ENCODE results near the gene AXIN2. TPM values are rescaled to one million over a fixed set of nuclear protein-coding genes. Genes with fewer than 3 reads are reported as not detected.

AXIN2 gene
- total RNA-seq, 1 experiment from 2014 or later, result 2.4 TPM

GRCh38 chr17:65598746-65599145 is 37.3 kb upstream of the AXIN2 start:
- Histone ChIP-seq H3K4me3 (ENCODE audit: low read depth in 2 of 2, low read length in 2 of 2) (no peak overlapping the region), H3K27me3 (ENCODE audit: control insufficient read depth, insufficient read depth, low read length) (no peaks in the 10 kb centered on the region), H3K9me3 (ENCODE audit: control insufficient read depth, insufficient read depth, low read depth, low read length) (no peaks in the 10 kb centered on the region), H3K27ac (ENCODE audit: low read length) (no peak overlapping the region), H3K4me1 (ENCODE audit: control insufficient read depth, insufficient read depth, low read length) (no peaks in the 10 kb centered on the region), H3K36me3 (ENCODE audit: control insufficient read depth, insufficient read depth, low read length) (no peaks in the 10 kb centered on the region)
- intact Hi-C loops (cut with micrococcal nuclease; ENCODE audit: unreplicated experiment), result no loop called here
- TF ChIP-seq SIN3A (IDR thresholded peaks at IDR 0.05; ENCODE audit: borderline replicate concordance, insufficient read depth, low read depth, low read length) (no peak), POLR2AphosphoS5 (IDR thresholded peaks at IDR 0.05; ENCODE audit: low read depth, low read length) (no peak), REST (IDR thresholded peaks at IDR 0.05; ENCODE audit: insufficient read depth in 1 of 2, low read depth in 2 of 2, low read length in 1 of 2) (no peak), TCF7L2 (IDR thresholded peaks at IDR 0.05; ENCODE audit: low read depth, low read length) (no peak)
- TF ChIP-seq, protein P1, sequence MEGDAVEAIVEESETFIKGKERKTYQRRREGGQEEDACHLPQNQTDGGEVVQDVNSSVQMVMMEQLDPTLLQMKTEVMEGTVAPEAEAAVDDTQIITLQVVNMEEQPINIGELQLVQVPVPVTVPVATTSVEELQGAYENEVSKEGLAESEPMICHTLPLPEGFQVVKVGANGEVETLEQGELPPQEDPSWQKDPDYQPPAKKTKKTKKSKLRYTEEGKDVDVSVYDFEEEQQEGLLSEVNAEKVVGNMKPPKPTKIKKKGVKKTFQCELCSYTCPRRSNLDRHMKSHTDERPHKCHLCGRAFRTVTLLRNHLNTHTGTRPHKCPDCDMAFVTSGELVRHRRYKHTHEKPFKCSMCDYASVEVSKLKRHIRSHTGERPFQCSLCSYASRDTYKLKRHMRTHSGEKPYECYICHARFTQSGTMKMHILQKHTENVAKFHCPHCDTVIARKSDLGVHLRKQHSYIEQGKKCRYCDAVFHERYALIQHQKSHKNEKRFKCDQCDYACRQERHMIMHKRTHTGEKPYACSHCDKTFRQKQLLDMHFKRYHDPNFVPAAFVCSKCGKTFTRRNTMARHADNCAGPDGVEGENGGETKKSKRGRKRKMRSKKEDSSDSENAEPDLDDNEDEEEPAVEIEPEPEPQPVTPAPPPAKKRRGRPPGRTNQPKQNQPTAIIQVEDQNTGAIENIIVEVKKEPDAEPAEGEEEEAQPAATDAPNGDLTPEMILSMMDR (IDR thresholded peaks at IDR 0.05), result no peak
- DNase-seq (ENCODE audit: low read depth, low spot score) (no peak), ATAC-seq (no peak)
- POLR2A ChIA-PET, result no interaction called here
- BruUV-seq (replicated peaks), result no TSS peak
- CTCF ChIA-PET, result no interaction called here
- in situ Hi-C loops (cut with HindIII; ENCODE audit: low pct_unique_long_range_greater_than_20kb, low sequenced_read_pairs), result no loop called here

GRCh38 chr17:65595071-65595656 is 33.7 kb upstream of the AXIN2 start:
- ChIA-PET POLR2A (no interaction called here), CTCF (no interaction called here)
- BruUV-seq (replicated peaks), result no TSS peak

More at GRCh38 chr17:65595071-65595656, 33.7 kb upstream of the AXIN2 start:
- no peaks in the 10 kb centered on the region for H3K4me1 ChIP-seq (ENCODE audit: control insufficient read depth, insufficient read depth, low read length)
- DNase-seq (ENCODE audit: low read depth, low spot score), result no peak
- in situ Hi-C loops (cut with HindIII; ENCODE audit: low pct_unique_long_range_greater_than_20kb, low sequenced_read_pairs), result no loop called here
- H3K27ac ChIP-seq (ENCODE audit: low read length), result no peak overlapping the region
- no peaks in the 10 kb centered on the region for H3K27me3 ChIP-seq (ENCODE audit: control insufficient read depth, insufficient read depth, low read length)
- H3K4me3 ChIP-seq (ENCODE audit: low read depth in 2 of 2, low read length in 2 of 2), result no peak overlapping the region
- no peaks in the 10 kb centered on the region for H3K36me3 ChIP-seq (ENCODE audit: control insufficient read depth, insufficient read depth, low read length)
- H3K9me3 ChIP-seq (ENCODE audit: control insufficient read depth, insufficient read depth, low read depth, low read length), result no peaks in the 10 kb centered on the region
- intact Hi-C loops (cut with micrococcal nuclease; ENCODE audit: unreplicated experiment), result no loop called here
- TF ChIP-seq, protein P1 (IDR thresholded peaks at IDR 0.05), result no peak
- TF ChIP-seq SIN3A (IDR thresholded peaks at IDR 0.05; ENCODE audit: borderline replicate concordance, insufficient read depth, low read depth, low read length) (no peak), REST (IDR thresholded peaks at IDR 0.05; ENCODE audit: insufficient read depth in 1 of 2, low read depth in 2 of 2, low read length in 1 of 2) (no peak), TCF7L2 (IDR thresholded peaks at IDR 0.05; ENCODE audit: low read depth, low read length) (no peak), POLR2AphosphoS5 (IDR thresholded peaks at IDR 0.05; ENCODE audit: low read depth, low read length) (no peak)
- no peak for ATAC-seq
